ENCODE data around the gene TP63.

DNA sequence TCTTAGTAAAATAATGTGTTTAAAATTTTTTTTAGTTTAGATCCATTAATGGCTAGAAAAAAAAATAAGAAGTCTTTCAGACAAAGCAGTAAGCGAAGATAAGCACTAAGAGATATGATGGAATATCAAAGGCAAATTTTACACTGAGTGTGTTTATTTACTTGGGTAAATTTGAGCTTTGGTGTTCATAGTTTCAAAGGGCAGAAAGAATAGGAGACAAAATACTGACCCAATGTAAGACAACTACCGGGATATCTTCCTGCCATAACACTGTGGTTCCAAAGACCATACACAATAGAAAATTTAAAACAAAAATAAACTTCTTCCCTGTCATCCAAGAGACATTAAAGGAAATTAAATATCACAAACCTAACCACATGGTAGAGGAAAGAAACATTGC is 25.5 kb upstream of the TP63 start:
- TF ChIP-seq ZNF274 (IDR thresholded peaks at IDR 0.05; ENCODE audit: low read depth, low read length) = no peak
- TF ChIP-seq YY1 (IDR thresholded peaks at IDR 0.05; ENCODE audit: insufficient read depth, insufficient read length) = no peak
- TF ChIP-seq SUZ12 (IDR thresholded peaks at IDR 0.05; ENCODE audit: extremely low read depth, insufficient read depth, insufficient read length) = no peak
